Measurements from ENCODE around the gene MED9.

GRCh38 chr17:17497065-17497844 is 20.5 kb downstream of the MED9 start:
- TF ChIP-seq CTCF (IDR thresholded peaks at IDR 0.05; ENCODE audit: borderline replicate concordance, extremely low read depth, low read length, poor library complexity, severe bottlenecking), result no peak
- no peak for TF ChIP-seq EZH2 (IDR thresholded peaks at IDR 0.05; ENCODE audit: borderline replicate concordance, low read depth, low read length, severe bottlenecking)
